AG04449 (cell line): ENCODE measurements around the gene PDE6D.

Experiments
- CTCF ChIA-PET: fragments of 350-600 bp; formaldehyde crosslinking; extraction: SDS; loops from one replicate; lab custom pipeline; 2021; ENCODE audit warnings: antibody characterized with exemption; lab: Yijun Ruan, JAX
- POLR2A ChIA-PET: fragments of 400-600, 350-600 bp; formaldehyde crosslinking; extraction: SDS; loops from one replicate; lab custom pipeline; 2020; ENCODE audit warnings: antibody characterized with exemption, inconsistent platforms; lab: Yijun Ruan, JAX
- DNase-seq: peaks from one replicate; pipeline ENCODE4 v3.0.0-alpha.2; 2010; ENCODE audit warnings: low read depth, low spot score
- H3K4me3 ChIP-seq: 2 replicates; pipeline ENCODE4 v1.5.1; 2011; ENCODE audit warnings: low read depth, mild to moderate bottlenecking, control low read depth, low read length
- CTCF ChIP-seq: IDR thresholded peaks from one replicate; pipeline ENCODE4 v1.5.1; 2011; ENCODE audit warnings: mild to moderate bottlenecking, moderate library complexity, low read length, control low read depth, inconsistent platforms; ENCODE audit not compliant: insufficient read depth; ENCODE audit errors: missing control alignments

Gene PDE6D

DNA sequence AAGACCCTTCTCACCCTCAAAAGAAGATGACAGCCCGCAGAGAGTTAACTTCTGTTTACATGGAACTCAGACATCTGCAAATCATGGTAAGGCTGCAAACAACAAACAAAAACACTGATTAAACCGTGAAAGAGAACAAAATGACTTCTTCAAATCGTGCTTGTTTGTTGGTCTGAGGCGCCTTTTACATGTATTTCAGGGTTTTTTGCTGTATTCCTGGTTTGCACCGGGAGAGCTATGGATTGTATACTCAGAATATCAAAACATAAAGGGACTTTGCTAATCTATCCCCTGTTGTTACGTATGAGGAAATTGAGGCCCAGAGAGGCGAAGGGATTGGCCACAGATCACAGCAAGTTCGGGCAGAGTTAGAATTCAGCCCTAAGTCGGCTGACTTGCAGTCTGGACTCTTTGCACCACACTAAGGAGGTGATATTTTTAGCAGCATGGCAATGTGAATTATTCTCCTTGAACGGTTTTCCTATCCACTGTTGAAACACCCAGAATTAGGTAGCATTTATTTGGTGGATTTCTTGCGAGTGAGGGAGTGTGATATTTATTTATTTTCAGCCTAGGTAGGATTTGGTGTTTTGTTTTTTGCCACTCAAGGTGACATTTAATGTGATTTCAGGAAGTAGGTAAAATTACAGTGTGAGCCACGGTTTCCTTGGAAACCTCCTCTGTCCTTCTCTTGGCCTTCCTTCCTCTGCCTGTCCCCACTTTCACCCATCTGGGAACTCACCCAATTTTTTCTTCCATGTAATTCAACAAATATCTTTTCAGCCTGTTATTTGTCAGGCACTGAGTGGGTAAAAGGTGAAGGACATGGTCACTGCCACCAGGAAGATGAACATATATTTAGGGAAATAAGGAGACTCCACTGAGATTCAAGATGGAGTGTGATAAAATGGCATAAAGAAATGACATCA, 980 bp upstream of the PDE6D start:
- no peak for DNase-seq
- ChIA-PET CTCF (interaction anchor here (1.3 to 1.4 kb wide), 2 partner anchors 19 to 107 kb away, joined by 5 to 6 read pairs; no protein-coding TSS in a partner anchor), POLR2A (interaction anchor here (1.5 kb wide), 1 partner anchor 74 kb away, joined by 6 read pairs; the partner anchor contains the start of gene PTMA)
- TF ChIP-seq CTCF = no peak
- H3K4me3 ChIP-seq = peak overlapping the region; percentile 94

DNA sequence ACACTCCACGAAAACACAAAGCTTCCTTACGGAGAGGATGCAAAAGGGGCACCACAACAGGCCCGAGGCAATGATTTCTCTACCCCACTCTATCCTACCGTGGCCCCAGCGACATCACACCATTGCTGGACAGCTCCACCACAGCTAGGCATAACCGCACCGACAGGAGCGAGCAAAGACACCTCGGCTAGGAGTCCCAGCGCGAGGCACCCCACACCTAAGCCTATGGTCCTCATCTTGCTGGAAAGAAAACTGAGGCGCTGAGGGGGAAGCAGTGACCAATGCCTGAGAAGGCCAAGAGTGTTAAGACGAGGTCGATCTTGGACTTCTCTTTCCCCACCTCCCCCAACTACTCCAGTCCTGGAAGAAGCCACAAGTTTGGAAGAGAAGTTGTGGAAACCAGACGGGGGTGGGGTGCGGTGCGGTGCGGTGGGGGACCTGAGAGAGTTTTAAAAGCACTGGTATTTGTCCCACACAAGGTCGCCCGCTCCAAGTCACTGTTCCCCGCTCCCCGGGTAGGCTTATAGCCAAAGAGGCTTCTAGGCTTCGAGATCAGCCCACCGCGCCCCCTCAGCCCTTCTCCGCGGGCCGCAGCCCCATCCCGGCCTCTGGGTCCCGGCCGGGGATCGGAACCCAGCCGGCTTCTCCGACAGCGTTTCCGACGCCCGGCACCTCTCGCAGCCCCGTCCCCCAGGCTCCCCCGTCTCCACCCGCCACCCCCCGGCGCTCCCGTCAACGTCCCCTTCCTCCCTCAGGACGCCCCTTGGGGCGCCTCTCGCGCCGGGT, 766 bp downstream of the PDE6D start:
- ChIA-PET CTCF (interaction anchor here (1.0 to 1.9 kb wide), 5 partner anchors 10 to 106 kb away, joined by 3 to 8 read pairs (median 5); no protein-coding TSS in a partner anchor), POLR2A (interaction anchor here (0.6 to 1.5 kb wide), 2 partner anchors 52 to 72 kb away, joined by 3 to 6 read pairs; partner anchors contain the start of gene PTMA)
- peak overlapping the region; percentile 94 for H3K4me3 ChIP-seq
- no peak for DNase-seq
- no peak for TF ChIP-seq CTCF

DNA sequence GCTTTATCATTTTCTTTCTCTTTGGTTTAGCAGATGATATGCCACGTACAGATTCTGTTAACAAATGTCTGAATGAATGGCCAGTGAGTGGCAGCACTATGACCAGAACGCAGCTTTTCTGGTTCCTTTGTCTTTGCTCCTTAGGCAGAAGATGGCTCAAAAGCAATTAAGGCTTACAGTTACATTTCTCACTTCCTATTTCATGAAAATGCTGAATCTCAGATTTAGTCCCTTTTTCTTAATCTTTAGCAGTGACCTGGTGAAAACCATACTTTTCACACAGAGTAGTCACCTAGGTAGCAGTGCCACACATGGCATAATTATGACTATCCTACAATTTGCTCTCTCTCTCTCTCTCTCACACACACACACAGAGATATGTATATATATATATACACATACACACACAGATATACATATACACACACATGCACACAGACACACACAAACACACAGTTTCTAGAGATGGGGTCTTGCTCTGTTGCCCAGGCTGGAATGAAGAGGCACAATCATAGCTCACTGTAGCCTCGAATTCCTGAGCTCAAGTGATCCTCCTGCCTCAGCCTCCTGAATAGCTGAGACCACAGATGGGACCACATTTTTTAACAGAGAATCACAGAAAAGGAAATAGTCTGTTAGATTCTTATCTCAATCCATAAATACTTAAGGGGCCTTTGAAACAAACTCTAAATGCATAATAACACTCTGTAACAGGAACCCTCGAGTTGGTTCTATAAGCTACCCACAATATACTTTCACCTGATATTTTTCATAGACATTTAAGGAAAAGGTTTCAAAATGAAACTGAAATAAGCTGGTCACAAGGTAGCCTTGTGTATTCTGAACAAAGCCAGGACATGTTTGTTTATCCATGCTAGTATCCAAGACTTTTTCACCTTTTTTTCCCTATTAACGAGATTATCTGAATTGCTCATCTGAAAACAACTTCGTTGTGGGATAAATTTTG, 11.6 kb downstream of the PDE6D start:
- ChIA-PET POLR2A (no interaction called here), CTCF (interaction anchor here (1.0 to 1.4 kb wide), 3 partner anchors 10 to 54 kb away, joined by 3 to 7 read pairs (median 4); partner anchors contain the start of gene COPS7B)
- no peak for DNase-seq
- TF ChIP-seq CTCF = no peak
- no peak overlapping the region for H3K4me3 ChIP-seq

DNA sequence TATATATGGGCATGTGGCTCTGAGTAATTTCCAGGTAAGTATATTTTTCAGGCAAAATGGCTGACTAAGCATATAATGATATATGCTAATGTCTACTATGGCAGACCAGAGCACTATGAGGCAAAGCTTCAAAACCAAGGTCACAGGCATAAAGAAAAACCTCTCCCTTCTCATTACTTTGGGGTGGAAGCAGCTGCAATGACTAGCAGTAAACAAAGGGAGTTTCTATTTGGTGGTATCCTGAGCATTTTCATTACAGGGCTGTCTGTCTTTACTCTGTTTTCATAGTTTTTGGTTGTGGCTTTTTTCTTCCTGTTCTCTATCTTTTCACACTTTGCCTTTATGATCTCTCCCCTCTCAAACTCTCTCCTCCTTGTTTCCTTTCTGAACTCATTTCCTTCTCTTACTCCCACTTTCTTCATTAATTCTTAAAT, 15.6 kb downstream of the PDE6D start:
- H3K4me3 ChIP-seq = no peak overlapping the region
- ChIA-PET CTCF (interaction anchor here (0.9 to 1.3 kb wide), 2 partner anchors 50 to 51 kb away, joined by 3 read pairs; no protein-coding TSS in a partner anchor), POLR2A (no interaction called here)
- no peak for DNase-seq
- TF ChIP-seq CTCF = no peak

DNA sequence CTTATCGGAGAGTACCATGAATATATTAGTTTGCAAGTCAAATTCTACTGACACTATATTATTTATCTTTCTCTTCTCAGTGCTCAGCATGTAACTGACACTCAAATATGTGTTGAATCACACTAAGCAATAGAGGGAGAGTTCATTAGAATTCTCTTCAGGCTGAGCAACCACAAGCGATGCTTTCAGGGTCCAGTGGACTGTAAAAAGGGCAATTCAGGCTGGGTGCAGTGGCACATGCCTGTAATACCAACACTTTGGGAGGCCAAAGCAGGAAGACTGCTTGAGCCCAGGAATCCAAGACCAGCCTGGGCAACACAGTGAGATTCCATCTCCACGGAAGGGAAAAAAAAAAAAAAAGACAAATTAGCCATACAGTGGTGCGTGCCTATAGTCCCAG, 16.3 kb downstream of the PDE6D start:
- H3K4me3 ChIP-seq = no peak overlapping the region
- DNase-seq = no peak
- no peak for TF ChIP-seq CTCF
- ChIA-PET CTCF (interaction anchor here (0.7 to 0.9 kb wide), 2 partner anchors 51 to 57 kb away, joined by 3 read pairs; no protein-coding TSS in a partner anchor), POLR2A (no interaction called here)
